Stimulated activated naive CD8-positive, alpha-beta T cell treated with anti-CD3 and anti-CD28 coated beads, Interleukin-15, Interleukin-2, amounts not matched to agents 100 ng/mL and 50 ng/mL, for 24 hours (primary cell): ENCODE data around the gene ZNF264.
A peak's percentile ranks its signal among the peaks of the same experiment; 100 is the strongest.
"Not testable (repeated sequence)": the region's sequence is repeated elsewhere in the genome, so short reads cannot be mapped to it uniquely, and the experiment has no call there.

Experiments
- H3K27ac Mint-ChIP-seq: one replicate; pipeline ENCODE4 v1.8.0; 2021; ENCODE audit warnings: mild to moderate bottlenecking, mixed read lengths
- H3K27me3 Mint-ChIP-seq: one replicate; pipeline ENCODE4 v1.8.0; 2021; ENCODE audit warnings: mixed read lengths
- H3K36me3 Mint-ChIP-seq: one replicate; pipeline ENCODE4 v1.8.0; 2021; ENCODE audit warnings: low read depth, mixed read lengths
- H3K4me1 Mint-ChIP-seq: one replicate; pipeline ENCODE4 v1.8.0; 2021; ENCODE audit warnings: low read depth, mixed read lengths
- H3K4me3 Mint-ChIP-seq: one replicate; pipeline ENCODE4 v1.8.0; 2021; ENCODE audit warnings: mild to moderate bottlenecking, mixed read lengths
- H3K9me3 Mint-ChIP-seq: one replicate; pipeline ENCODE4 v1.8.0; 2021; ENCODE audit warnings: mixed read lengths

ZNF264 gene

GRCh38 chr19:57191141-57192076, at the start of gene ZNF264:
TSS of gene ZNF264 (plus strand) at chr19:57191500. CDS start at chr19:57191914, 414 bp downstream.
- Mint-ChIP-seq H3K36me3 (peaks cover 64% of the 10 kb centered on the region), H3K4me1 (peaks cover 40% of the 10 kb centered on the region), H3K4me3 (peak within 1 kb of the TSS; percentile 89), H3K27ac (peak within 1 kb of the TSS; percentile 95), H3K9me3 (peaks cover 24% of the 10 kb centered on the region), H3K27me3 (peaks cover 6% of the 10 kb centered on the region)

GRCh38 chr19:57141699-57142098, 49.6 kb upstream of the ZNF264 start:
- H3K27me3 Mint-ChIP-seq = peaks cover 3% of the 10 kb centered on the region
- peaks cover 26% of the 10 kb centered on the region for H3K9me3 Mint-ChIP-seq
- no peak overlapping the region for H3K27ac Mint-ChIP-seq

GRCh38 chr19:57152921-57153320, 38.4 kb upstream of the ZNF264 start:
- H3K4me1 Mint-ChIP-seq = no peaks in the 10 kb centered on the region
- H3K27me3 Mint-ChIP-seq = no peaks in the 10 kb centered on the region
- peaks cover 8% of the 10 kb centered on the region for H3K36me3 Mint-ChIP-seq
- no peak overlapping the region for H3K4me3 Mint-ChIP-seq
- H3K27ac Mint-ChIP-seq = no peak overlapping the region
- peaks cover 26% of the 10 kb centered on the region for H3K9me3 Mint-ChIP-seq

More at GRCh38 chr19:57141699-57142098, 49.6 kb upstream of the ZNF264 start:
- no peaks in the 10 kb centered on the region for H3K4me1 Mint-ChIP-seq
- no peak overlapping the region for H3K4me3 Mint-ChIP-seq
- peaks cover 4% of the 10 kb centered on the region for H3K36me3 Mint-ChIP-seq

GRCh38 chr19:57161985-57162539, 29.2 kb upstream of the ZNF264 start:
- no peaks in the 10 kb centered on the region for H3K4me1 Mint-ChIP-seq
- no peak overlapping the region for H3K27ac Mint-ChIP-seq
- no peaks in the 10 kb centered on the region for H3K27me3 Mint-ChIP-seq
- H3K36me3 Mint-ChIP-seq = peaks cover under 1% of the 10 kb centered on the region
- H3K9me3 Mint-ChIP-seq = peaks cover 11% of the 10 kb centered on the region
- no peak overlapping the region for H3K4me3 Mint-ChIP-seq

- no peak overlapping the region for H3K27ac Mint-ChIP-seq
- H3K4me3 Mint-ChIP-seq = no peak overlapping the region
- peaks cover 5% of the 10 kb centered on the region for H3K27me3 Mint-ChIP-seq
- no peaks in the 10 kb centered on the region for H3K36me3 Mint-ChIP-seq
- H3K9me3 Mint-ChIP-seq = peaks cover 17% of the 10 kb centered on the region
- no peaks in the 10 kb centered on the region for H3K4me1 Mint-ChIP-seq
Observed at GRCh38 chr19:57165846-57166245, 25.5 kb upstream of the ZNF264 start.

- Mint-ChIP-seq H3K27me3 (peaks cover 10% of the 10 kb centered on the region), H3K4me3 (no peak within 1 kb of the TSS), H3K4me1 (peaks cover 8% of the 10 kb centered on the region), H3K9me3 (peaks cover 20% of the 10 kb centered on the region), H3K27ac (no peak within 1 kb of the TSS), H3K36me3 (peaks cover 8% of the 10 kb centered on the region)
Observed at GRCh38 chr19:57167385-57167784, 23.9 kb upstream of the ZNF264 start, which contains the start of gene DUXA. TSS of gene DUXA (minus strand) at chr19:57167485. CDS start at chr19:57167443, 42 bp downstream.

GRCh38 chr19:57171551-57172081, 19.7 kb upstream of the ZNF264 start:
- no peak overlapping the region for H3K27ac Mint-ChIP-seq
- H3K4me1 Mint-ChIP-seq = peaks cover 10% of the 10 kb centered on the region
- H3K4me3 Mint-ChIP-seq = peak overlapping the region; percentile 68
- peaks cover 31% of the 10 kb centered on the region for H3K36me3 Mint-ChIP-seq
- peaks cover 35% of the 10 kb centered on the region for H3K27me3 Mint-ChIP-seq
- H3K9me3 Mint-ChIP-seq = peaks cover 35% of the 10 kb centered on the region

- H3K4me3 Mint-ChIP-seq = peak overlapping the region; percentile 89
- H3K27ac Mint-ChIP-seq = peak overlapping the region; percentile 95
Observed at GRCh38 chr19:57190301-57190700, 999 bp upstream of the ZNF264 start.

GRCh38 chr19:57192077-57192420, 749 bp downstream of the ZNF264 start:
- H3K4me3 Mint-ChIP-seq = peak overlapping the region; percentile 89
- H3K36me3 Mint-ChIP-seq = peaks cover 70% of the 10 kb centered on the region
- peak overlapping the region; percentile 79 for H3K27ac Mint-ChIP-seq
- H3K4me1 Mint-ChIP-seq = peaks cover 40% of the 10 kb centered on the region
- peaks cover 5% of the 10 kb centered on the region for H3K27me3 Mint-ChIP-seq
- peaks cover 29% of the 10 kb centered on the region for H3K9me3 Mint-ChIP-seq

More at GRCh38 chr19:57190301-57190700, 999 bp upstream of the ZNF264 start:
- H3K36me3 Mint-ChIP-seq = peaks cover 53% of the 10 kb centered on the region
- H3K4me1 Mint-ChIP-seq = peaks cover 39% of the 10 kb centered on the region
- peaks cover 9% of the 10 kb centered on the region for H3K27me3 Mint-ChIP-seq
- peaks cover 19% of the 10 kb centered on the region for H3K9me3 Mint-ChIP-seq

GRCh38 chr19:57192993-57193392, 1.7 kb downstream of the ZNF264 start:
- Mint-ChIP-seq H3K27me3 (no peaks in the 10 kb centered on the region), H3K4me1 (peaks cover 40% of the 10 kb centered on the region), H3K4me3 (peak overlapping the region; percentile 89), H3K27ac (peak overlapping the region; percentile 45), H3K36me3 (peaks cover 75% of the 10 kb centered on the region), H3K9me3 (peaks cover 25% of the 10 kb centered on the region)

- peaks cover 15% of the 10 kb centered on the region for H3K9me3 Mint-ChIP-seq
- not testable (repeated sequence) for H3K27me3 Mint-ChIP-seq, H3K27ac Mint-ChIP-seq, H3K4me3 Mint-ChIP-seq
- H3K4me1 Mint-ChIP-seq = peaks cover 20% of the 10 kb centered on the region
- peaks cover 97% of the 10 kb centered on the region for H3K36me3 Mint-ChIP-seq
Observed at GRCh38 chr19:57197874-57198273, 6.6 kb downstream of the ZNF264 start.

- H3K36me3 Mint-ChIP-seq = peaks cover 86% of the 10 kb centered on the region
- no peak overlapping the region for H3K4me3 Mint-ChIP-seq
- H3K27me3 Mint-ChIP-seq = no peaks in the 10 kb centered on the region
- H3K9me3 Mint-ChIP-seq = peaks cover 17% of the 10 kb centered on the region
- peaks cover 8% of the 10 kb centered on the region for H3K4me1 Mint-ChIP-seq
- H3K27ac Mint-ChIP-seq = no peak overlapping the region
Observed at GRCh38 chr19:57202160-57202559, 10.9 kb downstream of the ZNF264 start.

GRCh38 chr19:57210381-57210780, 19.1 kb downstream of the ZNF264 start:
- H3K9me3 Mint-ChIP-seq = peaks cover 29% of the 10 kb centered on the region
- no peaks in the 10 kb centered on the region for H3K4me1 Mint-ChIP-seq
- no peak overlapping the region for H3K27ac Mint-ChIP-seq
- H3K27me3 Mint-ChIP-seq = no peaks in the 10 kb centered on the region
- H3K4me3 Mint-ChIP-seq = no peak overlapping the region
- peaks cover 85% of the 10 kb centered on the region for H3K36me3 Mint-ChIP-seq

- no peak overlapping the region for H3K4me3 Mint-ChIP-seq
- H3K27me3 Mint-ChIP-seq = no peaks in the 10 kb centered on the region
- H3K27ac Mint-ChIP-seq = no peak overlapping the region
- peaks cover 93% of the 10 kb centered on the region for H3K36me3 Mint-ChIP-seq
- peaks cover 38% of the 10 kb centered on the region for H3K9me3 Mint-ChIP-seq
- no peaks in the 10 kb centered on the region for H3K4me1 Mint-ChIP-seq
Observed at GRCh38 chr19:57212109-57212508, 20.8 kb downstream of the ZNF264 start.

GRCh38 chr19:57227502-57227901, 36.2 kb downstream of the ZNF264 start:
- H3K9me3 Mint-ChIP-seq = peaks cover 16% of the 10 kb centered on the region
- no peaks in the 10 kb centered on the region for H3K4me1 Mint-ChIP-seq
- no peak overlapping the region for H3K4me3 Mint-ChIP-seq
- H3K27ac Mint-ChIP-seq = no peak overlapping the region
- H3K36me3 Mint-ChIP-seq = peaks cover 16% of the 10 kb centered on the region
- H3K27me3 Mint-ChIP-seq = no peaks in the 10 kb centered on the region
